Calu3 (cell line): ENCODE data around the gene ABCF3. TPM values are rescaled to one million over a fixed set of nuclear protein-coding genes. Genes with fewer than 3 reads are reported as not detected.

Experiments
- BruUV-seq: library from RNA; stranded (reverse); fragments of 400-500 nt; replicated peaks from 2 replicates; lab custom pipeline; 2021; lab: Mats Ljungman, UMichigan
- CTCF ChIA-PET: fragments of 300-600 bp; sonication (Branson Sonifier 250); formaldehyde crosslinking; loops from one replicate; lab custom pipeline; 2022; ENCODE audit warnings: antibody characterized with exemption; lab: Charles Lee
- DNase-seq: peaks from one replicate; pipeline ENCODE4 v3.0.0; 2022
- H3K27ac Mint-ChIP-seq: one replicate; pipeline ENCODE4 v1.8.0; 2022; ENCODE audit warnings: mixed read lengths; ENCODE audit not compliant: unreplicated experiment
- H3K27me3 Mint-ChIP-seq: one replicate; pipeline ENCODE4 v1.8.0; 2022; ENCODE audit warnings: mixed read lengths; ENCODE audit not compliant: unreplicated experiment
- H3K36me3 Mint-ChIP-seq: one replicate; pipeline ENCODE4 v1.8.0; 2022; ENCODE audit warnings: mild to moderate bottlenecking, moderate library complexity, mixed read lengths; ENCODE audit not compliant: insufficient read depth, unreplicated experiment
- H3K4me1 Mint-ChIP-seq: one replicate; pipeline ENCODE4 v1.8.0; 2022; ENCODE audit warnings: mild to moderate bottlenecking, low read depth, mixed read lengths; ENCODE audit not compliant: unreplicated experiment
- H3K4me3 Mint-ChIP-seq: one replicate; pipeline ENCODE4 v1.8.0; 2022; ENCODE audit warnings: mild to moderate bottlenecking, low read depth, moderate library complexity, mixed read lengths; ENCODE audit not compliant: unreplicated experiment
- H3K9me3 Mint-ChIP-seq: one replicate; pipeline ENCODE4 v1.8.0; 2022; ENCODE audit warnings: low read depth, mixed read lengths; ENCODE audit not compliant: unreplicated experiment
- CTCF ChIP-seq: fragments of 200-600 bp; IDR thresholded peaks from one replicate; pipeline ENCODE4 v1.8.0; 2022; ENCODE audit warnings: antibody characterized with exemption; ENCODE audit not compliant: unreplicated experiment
- intact Hi-C: fragments of 100-400 bp; cut with micrococcal nuclease; formaldehyde crosslinking; loops from one replicate; pipeline ENCODE4 v1.10.0; 2022; ENCODE audit not compliant: unreplicated experiment
- total RNA-seq: library from RNA; stranded (reverse); gene quantifications from 2 replicates; pipeline ENCODE4 v1.2.3, GENCODE V29; 2022

The ABCF3 gene
- total RNA-seq, 1 experiment from 2014 or later: 116 TPM

- no peaks in the 10 kb centered on the region for H3K4me1 Mint-ChIP-seq
- H3K27me3 Mint-ChIP-seq: no peaks in the 10 kb centered on the region
- TF ChIP-seq CTCF: no peak
- CTCF ChIA-PET: interaction anchor here (1.0 kb wide), 1 partner anchor 12 kb away, joined by 5 read pairs; no protein-coding TSS in a partner anchor
- no peaks in the 10 kb centered on the region for H3K9me3 Mint-ChIP-seq
- intact Hi-C loops: no loop called here
- no TSS peak for BruUV-seq
- no peak overlapping the region for H3K27ac Mint-ChIP-seq
- H3K36me3 Mint-ChIP-seq: peaks cover 45% of the 10 kb centered on the region
- no peak overlapping the region for H3K4me3 Mint-ChIP-seq
- no peak for DNase-seq
Observed at GRCh38 chr3:184168363-184169120, 17.5 kb upstream of the ABCF3 start.

- BruUV-seq: no TSS peak
- no peaks in the 10 kb centered on the region for H3K4me1 Mint-ChIP-seq
- H3K36me3 Mint-ChIP-seq: peaks cover 40% of the 10 kb centered on the region
- CTCF ChIA-PET: interaction anchor here (1.8 kb wide), 1 partner anchor 16 kb away, joined by 4 read pairs; the partner anchor contains the start of gene ABCF3
- no peak overlapping the region for H3K4me3 Mint-ChIP-seq
- no peak for DNase-seq
- intact Hi-C loops: no loop called here
- no peaks in the 10 kb centered on the region for H3K9me3 Mint-ChIP-seq
- no peak for TF ChIP-seq CTCF
- H3K27me3 Mint-ChIP-seq: no peaks in the 10 kb centered on the region
- no peak overlapping the region for H3K27ac Mint-ChIP-seq
Observed at GRCh38 chr3:184169896-184170875, 15.8 kb upstream of the ABCF3 start.

- Mint-ChIP-seq H3K27ac (no peak overlapping the region), H3K27me3 (no peaks in the 10 kb centered on the region), H3K9me3 (no peaks in the 10 kb centered on the region), H3K36me3 (peaks cover 53% of the 10 kb centered on the region), H3K4me1 (no peaks in the 10 kb centered on the region), H3K4me3 (no peak overlapping the region)
- no peak for DNase-seq
- intact Hi-C loops: no loop called here
- no TSS peak for BruUV-seq
- no peak for TF ChIP-seq CTCF
- CTCF ChIA-PET: interaction anchor here (1.1 kb wide), 1 partner anchor 11 kb away, joined by 3 read pairs; no protein-coding TSS in a partner anchor
Observed at GRCh38 chr3:184171562-184171961, 14.4 kb upstream of the ABCF3 start.

- H3K36me3 Mint-ChIP-seq: peaks cover 51% of the 10 kb centered on the region
- CTCF ChIA-PET: interaction anchor here (1.3 kb wide), 1 partner anchor 13 kb away, joined by 4 read pairs; the partner anchor contains the start of gene ABCF3
- H3K4me1 Mint-ChIP-seq: peaks cover 2% of the 10 kb centered on the region
- intact Hi-C loops: no loop called here
- H3K27ac Mint-ChIP-seq: no peak overlapping the region
- no TSS peak for BruUV-seq
- no peak for DNase-seq
- H3K27me3 Mint-ChIP-seq: no peaks in the 10 kb centered on the region
- TF ChIP-seq CTCF: no peak
- H3K4me3 Mint-ChIP-seq: no peak overlapping the region
- H3K9me3 Mint-ChIP-seq: no peaks in the 10 kb centered on the region
Observed at GRCh38 chr3:184172681-184173373, 13.2 kb upstream of the ABCF3 start.
